ENCODE data around the gene COTL1.
A peak's percentile ranks its signal among the peaks of the same experiment; 100 is the strongest.

Gene COTL1

DNA sequence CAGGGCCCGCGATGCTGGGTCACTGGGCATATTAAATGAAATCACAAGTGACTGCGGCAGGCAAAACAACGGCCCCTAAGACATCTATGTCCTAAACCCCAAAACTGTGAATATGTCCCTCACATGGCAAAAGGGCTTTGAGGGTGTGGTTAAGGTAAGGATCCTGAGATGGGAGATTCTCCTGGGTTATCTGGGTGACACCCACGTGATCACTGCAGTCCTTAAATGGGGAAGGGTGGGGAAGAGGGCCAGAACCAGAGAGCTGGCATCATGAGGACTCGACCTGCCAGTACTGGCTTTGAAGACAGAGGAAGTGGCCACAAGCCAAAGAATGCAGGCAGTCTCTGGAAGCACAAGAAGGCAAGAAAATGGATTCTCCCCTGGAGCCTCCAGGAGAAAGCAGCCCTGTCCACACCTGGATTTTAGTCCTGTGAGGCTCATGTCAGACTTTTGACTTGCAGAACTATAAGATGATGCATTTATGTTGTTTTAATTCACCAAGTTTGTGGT, 12.5 kb downstream of the COTL1 start:
- H3K4me3 ChIP-seq (ENCODE audit: low read depth, low read length) = no peak overlapping the region
- no peak for DNase-seq (ENCODE audit: low read depth, low spot score)
- TF ChIP-seq, protein P1, sequence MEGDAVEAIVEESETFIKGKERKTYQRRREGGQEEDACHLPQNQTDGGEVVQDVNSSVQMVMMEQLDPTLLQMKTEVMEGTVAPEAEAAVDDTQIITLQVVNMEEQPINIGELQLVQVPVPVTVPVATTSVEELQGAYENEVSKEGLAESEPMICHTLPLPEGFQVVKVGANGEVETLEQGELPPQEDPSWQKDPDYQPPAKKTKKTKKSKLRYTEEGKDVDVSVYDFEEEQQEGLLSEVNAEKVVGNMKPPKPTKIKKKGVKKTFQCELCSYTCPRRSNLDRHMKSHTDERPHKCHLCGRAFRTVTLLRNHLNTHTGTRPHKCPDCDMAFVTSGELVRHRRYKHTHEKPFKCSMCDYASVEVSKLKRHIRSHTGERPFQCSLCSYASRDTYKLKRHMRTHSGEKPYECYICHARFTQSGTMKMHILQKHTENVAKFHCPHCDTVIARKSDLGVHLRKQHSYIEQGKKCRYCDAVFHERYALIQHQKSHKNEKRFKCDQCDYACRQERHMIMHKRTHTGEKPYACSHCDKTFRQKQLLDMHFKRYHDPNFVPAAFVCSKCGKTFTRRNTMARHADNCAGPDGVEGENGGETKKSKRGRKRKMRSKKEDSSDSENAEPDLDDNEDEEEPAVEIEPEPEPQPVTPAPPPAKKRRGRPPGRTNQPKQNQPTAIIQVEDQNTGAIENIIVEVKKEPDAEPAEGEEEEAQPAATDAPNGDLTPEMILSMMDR (IDR thresholded peaks at IDR 0.05; ENCODE audit: low read depth, low read length) = no peak
- in situ Hi-C loops (cut with HindIII; ENCODE audit: low sequenced_read_pairs) = no loop called here

DNA sequence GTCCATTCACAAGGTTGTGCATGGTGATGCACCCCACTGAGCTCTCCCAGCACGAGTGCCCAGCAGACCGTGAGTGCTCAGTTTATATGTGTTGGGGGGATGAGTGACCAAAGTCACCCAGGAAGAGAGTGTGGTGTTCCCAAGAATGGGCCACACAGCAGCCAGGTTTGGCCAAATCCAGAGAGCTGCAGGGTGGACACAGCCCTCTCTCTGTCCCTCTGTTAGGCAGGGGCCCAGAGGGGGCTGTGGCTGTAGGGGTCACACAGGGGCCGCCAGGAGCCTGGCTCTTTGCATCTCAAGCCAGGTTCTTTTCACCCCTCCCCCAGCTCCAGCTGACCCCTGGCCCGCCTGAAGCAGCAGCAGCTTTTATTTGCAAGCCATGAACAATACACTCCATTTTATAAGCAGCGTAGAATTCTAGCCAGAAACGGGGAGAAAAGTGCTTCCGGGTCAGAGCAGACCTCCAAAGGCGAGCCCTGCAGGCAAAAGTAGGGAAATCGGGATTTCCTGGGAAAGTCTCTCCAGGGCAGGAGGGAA, 13.3 kb downstream of the COTL1 start:
- TF ChIP-seq, protein P1 (IDR thresholded peaks at IDR 0.05; ENCODE audit: low read depth, low read length) = no peak
- H3K4me3 ChIP-seq (ENCODE audit: low read depth, low read length) = no peak overlapping the region
- DNase-seq (ENCODE audit: low read depth, low spot score) = no peak
- in situ Hi-C loops (cut with HindIII; ENCODE audit: low sequenced_read_pairs) = no loop called here

GRCh38 chr16:84603940-84604339, 13.9 kb downstream of the COTL1 start:
- H3K4me3 ChIP-seq (ENCODE audit: low read depth, low read length) = no peak overlapping the region
- in situ Hi-C loops (cut with HindIII; ENCODE audit: low sequenced_read_pairs) = no loop called here
- TF ChIP-seq, protein P1 (IDR thresholded peaks at IDR 0.05; ENCODE audit: low read depth, low read length) = no peak
- no peak for DNase-seq (ENCODE audit: low read depth, low spot score)

DNA sequence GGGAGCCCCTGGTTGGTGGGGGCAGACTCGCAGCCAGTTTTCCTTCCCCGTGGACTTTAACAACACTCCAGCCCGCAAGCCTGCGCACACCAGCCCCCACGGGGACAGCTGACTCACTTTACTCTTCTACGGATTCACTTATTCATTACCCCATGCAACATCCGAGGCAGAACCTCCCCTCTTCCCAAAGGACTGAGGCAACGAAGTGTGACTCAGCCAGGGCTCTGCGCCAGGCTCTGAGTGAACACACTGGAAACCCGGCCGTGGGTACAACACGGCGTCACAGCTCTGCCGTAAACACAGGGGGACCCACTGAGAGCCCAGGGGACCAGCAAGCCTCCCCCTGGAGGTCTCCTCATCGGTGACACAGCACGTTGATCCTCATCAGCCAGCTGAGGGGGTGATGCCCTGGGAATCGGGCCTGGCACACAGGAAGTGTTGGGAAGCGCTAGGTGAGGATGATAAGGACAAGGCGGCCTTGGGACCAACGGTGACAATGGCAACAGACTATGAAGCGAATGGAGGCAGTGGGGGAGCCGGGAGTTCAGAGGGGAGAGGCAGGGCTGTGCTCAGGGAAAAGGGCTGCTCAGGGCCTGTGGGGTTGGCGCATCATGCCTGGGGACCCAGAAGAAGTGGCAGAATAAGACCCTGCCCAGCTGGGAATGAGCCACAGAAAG, 14.6 kb downstream of the COTL1 start:
- in situ Hi-C loops (cut with HindIII; ENCODE audit: low sequenced_read_pairs) = no loop called here
- H3K4me3 ChIP-seq (ENCODE audit: low read depth, low read length) = no peak overlapping the region
- TF ChIP-seq, protein P1 (IDR thresholded peaks at IDR 0.05; ENCODE audit: low read depth, low read length) = no peak
- peak; percentile 98 for DNase-seq (ENCODE audit: low read depth, low spot score)

DNA sequence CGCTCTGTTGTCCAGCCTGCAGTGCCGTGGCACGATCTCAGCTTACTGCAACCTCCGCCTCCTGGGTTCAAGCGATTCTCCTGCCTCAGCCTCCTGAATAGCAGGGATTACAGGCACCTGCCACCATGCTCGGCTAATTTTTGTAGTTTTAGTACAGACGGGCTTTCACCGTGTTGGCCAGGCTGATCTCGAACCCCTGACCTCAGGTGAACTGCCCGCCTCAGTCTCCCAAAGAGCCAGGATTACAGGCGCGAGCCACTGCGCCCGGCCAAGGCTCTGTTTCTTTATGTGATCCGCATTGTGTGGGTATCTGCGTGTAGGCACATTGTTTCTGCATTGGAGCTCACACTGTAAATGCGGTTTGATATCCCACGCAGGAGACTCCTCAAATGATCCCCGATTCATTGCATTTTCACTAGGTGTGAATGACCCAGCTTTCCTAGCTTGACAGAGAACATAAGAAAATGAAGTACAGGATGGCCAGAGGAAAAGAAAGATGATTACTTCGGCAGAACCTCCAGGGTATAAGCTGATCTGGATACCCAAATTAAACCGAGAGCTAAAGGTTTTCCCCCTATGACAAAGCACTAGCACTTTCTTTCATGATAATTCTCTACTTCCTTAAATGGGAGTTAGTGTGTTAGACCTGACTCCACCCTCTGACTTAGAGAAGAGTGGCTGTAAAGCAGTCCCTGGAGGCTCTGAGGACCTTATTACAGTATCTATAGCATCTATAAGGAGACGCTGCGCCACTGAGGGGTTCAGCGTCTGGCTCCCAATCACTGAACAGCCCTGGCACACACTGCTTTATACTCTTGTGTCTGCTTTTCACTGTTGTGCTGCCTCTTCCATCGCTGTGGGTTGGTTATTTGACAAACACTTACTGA, 17.3 kb downstream of the COTL1 start:
- no peak overlapping the region for H3K4me3 ChIP-seq (ENCODE audit: low read depth, low read length)
- in situ Hi-C loops (cut with HindIII; ENCODE audit: low sequenced_read_pairs) = no loop called here
- DNase-seq (ENCODE audit: low read depth, low spot score) = peak; percentile 46
- TF ChIP-seq, protein P1 (IDR thresholded peaks at IDR 0.05; ENCODE audit: low read depth, low read length) = no peak

DNA sequence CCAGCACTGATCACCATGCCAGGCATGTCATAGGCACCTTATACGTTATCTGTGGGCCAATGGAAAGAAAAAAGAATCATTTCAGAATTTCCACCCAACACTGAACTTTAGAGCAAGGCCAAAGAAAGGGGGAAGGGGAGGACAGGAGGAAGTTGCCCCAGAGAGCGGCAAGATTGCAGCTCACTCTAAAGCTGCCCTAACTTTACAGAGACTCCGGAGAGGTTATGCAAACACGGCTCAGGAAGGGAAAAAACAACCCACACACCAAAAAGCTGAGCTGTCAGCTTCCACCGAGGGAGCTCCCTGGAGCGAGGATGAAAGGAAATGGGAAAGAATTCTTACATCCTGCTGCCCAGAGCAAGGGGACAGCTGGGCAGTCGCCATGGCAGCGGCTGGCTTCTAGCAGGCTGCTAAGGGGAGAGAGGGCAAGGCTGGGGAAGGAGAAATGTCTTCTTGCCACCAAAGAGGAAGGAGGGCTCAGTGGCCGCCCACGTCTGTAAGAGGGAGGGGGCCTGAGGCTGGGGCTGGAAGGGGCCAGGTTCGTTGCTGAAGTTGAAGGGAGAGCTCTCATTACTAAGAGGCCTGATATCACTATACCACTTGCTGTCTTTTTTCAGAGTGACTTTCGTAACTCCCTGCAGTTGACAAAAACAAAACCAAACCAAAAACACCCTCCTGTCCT, 18.2 kb downstream of the COTL1 start:
- peak; percentile 91 for DNase-seq (ENCODE audit: low read depth, low spot score)

More for the DNA sequence above, 18.2 kb downstream of the COTL1 start:
- H3K4me3 ChIP-seq (ENCODE audit: low read depth, low read length) = peak overlapping the region; percentile 1
- in situ Hi-C loops (cut with HindIII; ENCODE audit: low sequenced_read_pairs) = no loop called here
- TF ChIP-seq, protein P1 (IDR thresholded peaks at IDR 0.05; ENCODE audit: low read depth, low read length) = no peak

All from astrocyte of the spinal cord (primary cell).